ENCODE data around the gene GALNTL6. TPM values are rescaled to one million over a fixed set of nuclear protein-coding genes. Genes with fewer than 3 reads are reported as not detected.

Gene GALNTL6
- total and polyA plus RNA-seq, 4 donors: 0.08 to 0.09 (median 0.09) TPM; not detected in 1

DNA sequence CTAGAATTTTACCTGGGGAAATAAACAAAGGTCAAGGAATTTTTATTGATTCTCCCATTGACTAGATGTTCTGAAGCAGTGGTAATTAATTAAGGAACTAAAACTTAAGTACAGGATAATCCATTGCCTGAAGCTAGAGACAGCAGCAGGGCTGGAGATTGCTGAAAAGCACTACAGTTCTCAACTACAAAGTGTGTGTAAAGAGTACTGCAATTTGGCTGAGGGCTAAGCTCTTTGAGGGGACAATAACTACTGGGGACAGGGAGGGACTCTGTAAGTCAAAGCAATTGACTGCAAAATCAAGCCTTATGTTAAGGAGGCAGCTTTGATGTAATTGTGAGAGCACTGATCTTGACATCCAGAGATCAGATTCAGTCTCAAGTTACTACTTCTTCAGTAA lies 260.4 kb downstream of the GALNTL6 start:
- Histone ChIP-seq H3K4me1 (ENCODE audit: control insufficient read depth in 5 of 5, insufficient read depth in 5 of 5, low read length in 5 of 5) (no peaks in the 10 kb centered on the region), H3K4me3 (no peak overlapping the region), H3K27ac (ENCODE audit: low read depth in 1 of 2, low read length in 1 of 2) (no peak overlapping the region), H3K36me3 (ENCODE audit: control insufficient read depth in 4 of 4, insufficient read depth in 4 of 4, low read length in 4 of 4) (no peaks in the 10 kb centered on the region), H3K9ac (ENCODE audit: insufficient read depth in 1 of 2, low read length in 2 of 2) (no peak overlapping the region), H3K27me3 (ENCODE audit: control insufficient read depth in 3 of 3, insufficient read depth in 3 of 3, low read length in 2 of 3) (no peaks in the 10 kb centered on the region), H3K9me3 (ENCODE audit: control insufficient read depth in 4 of 4, insufficient read depth in 3 of 4, low read length in 3 of 4) (no peaks in the 10 kb centered on the region)
- ATAC-seq (ENCODE audit: insufficient read depth, low FRiP score) (no peak), DNase-seq (no peak)
- TF ChIP-seq, protein P1, sequence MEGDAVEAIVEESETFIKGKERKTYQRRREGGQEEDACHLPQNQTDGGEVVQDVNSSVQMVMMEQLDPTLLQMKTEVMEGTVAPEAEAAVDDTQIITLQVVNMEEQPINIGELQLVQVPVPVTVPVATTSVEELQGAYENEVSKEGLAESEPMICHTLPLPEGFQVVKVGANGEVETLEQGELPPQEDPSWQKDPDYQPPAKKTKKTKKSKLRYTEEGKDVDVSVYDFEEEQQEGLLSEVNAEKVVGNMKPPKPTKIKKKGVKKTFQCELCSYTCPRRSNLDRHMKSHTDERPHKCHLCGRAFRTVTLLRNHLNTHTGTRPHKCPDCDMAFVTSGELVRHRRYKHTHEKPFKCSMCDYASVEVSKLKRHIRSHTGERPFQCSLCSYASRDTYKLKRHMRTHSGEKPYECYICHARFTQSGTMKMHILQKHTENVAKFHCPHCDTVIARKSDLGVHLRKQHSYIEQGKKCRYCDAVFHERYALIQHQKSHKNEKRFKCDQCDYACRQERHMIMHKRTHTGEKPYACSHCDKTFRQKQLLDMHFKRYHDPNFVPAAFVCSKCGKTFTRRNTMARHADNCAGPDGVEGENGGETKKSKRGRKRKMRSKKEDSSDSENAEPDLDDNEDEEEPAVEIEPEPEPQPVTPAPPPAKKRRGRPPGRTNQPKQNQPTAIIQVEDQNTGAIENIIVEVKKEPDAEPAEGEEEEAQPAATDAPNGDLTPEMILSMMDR (IDR thresholded peaks at IDR 0.05; ENCODE audit: control extremely low read depth, extremely low read depth): no peak

DNA sequence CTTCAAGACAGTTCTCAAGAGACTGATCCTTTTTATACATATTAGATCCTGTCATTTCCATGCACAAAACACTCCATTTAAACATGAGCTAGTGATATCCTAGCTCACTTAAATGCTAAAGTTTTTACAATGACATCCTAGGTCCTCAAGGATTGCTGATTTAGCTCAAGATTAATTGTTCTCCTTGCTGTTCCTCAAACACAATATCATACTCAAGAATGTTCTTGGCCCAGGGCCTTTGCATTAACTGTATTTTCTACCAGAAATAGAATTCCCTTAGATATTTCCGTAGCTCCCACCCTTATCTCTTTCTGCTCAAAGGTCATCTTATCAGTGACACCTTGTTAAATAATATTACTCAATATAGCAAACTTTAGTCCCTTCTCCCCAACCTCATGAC lies 270.1 kb downstream of the GALNTL6 start:
- Histone ChIP-seq H3K27ac (ENCODE audit: low read depth in 1 of 2, low read length in 1 of 2) (no peak overlapping the region), H3K4me1 (ENCODE audit: control insufficient read depth in 5 of 5, insufficient read depth in 5 of 5, low read length in 5 of 5) (no peaks in the 10 kb centered on the region), H3K27me3 (ENCODE audit: control insufficient read depth in 3 of 3, insufficient read depth in 3 of 3, low read length in 2 of 3) (no peaks in the 10 kb centered on the region), H3K4me3 (no peak overlapping the region), H3K9ac (ENCODE audit: insufficient read depth in 1 of 2, low read length in 2 of 2) (no peak overlapping the region), H3K36me3 (ENCODE audit: control insufficient read depth in 4 of 4, insufficient read depth in 4 of 4, low read length in 4 of 4) (no peaks in the 10 kb centered on the region), H3K9me3 (ENCODE audit: control insufficient read depth in 4 of 4, insufficient read depth in 3 of 4, low read length in 3 of 4) (no peaks in the 10 kb centered on the region)
- DNase-seq (no peak), ATAC-seq (ENCODE audit: insufficient read depth, low FRiP score) (no peak)
- WGBS, 2 donors: 53 to 88% methylated on average over 1 of the region's 1 CpG
- TF ChIP-seq, protein P1 (IDR thresholded peaks at IDR 0.05; ENCODE audit: control extremely low read depth, extremely low read depth): no peak

DNA sequence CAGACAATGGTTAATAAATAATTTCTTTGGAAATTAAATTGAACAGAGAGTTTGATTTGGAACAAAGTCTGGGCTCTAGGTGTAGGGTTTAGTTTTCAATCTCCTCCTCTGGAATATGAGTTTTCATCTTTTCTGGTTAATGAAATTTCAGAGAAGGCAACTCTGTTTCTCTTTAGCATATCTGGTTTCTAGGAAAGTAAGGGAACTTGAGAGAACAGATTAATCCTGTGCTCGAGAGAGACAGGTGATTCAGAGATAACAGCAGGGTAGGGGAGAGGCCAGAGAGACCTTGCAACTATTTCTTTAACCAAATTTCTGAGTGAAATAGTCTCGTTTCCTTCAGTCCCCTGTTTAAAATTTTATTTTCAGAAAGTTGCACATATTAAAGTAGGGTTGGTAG lies 275.4 kb downstream of the GALNTL6 start:
- ATAC-seq (ENCODE audit: insufficient read depth, low FRiP score): no peak
- H3K4me1 ChIP-seq (ENCODE audit: control insufficient read depth in 5 of 5, insufficient read depth in 5 of 5, low read length in 5 of 5): no peaks in the 10 kb centered on the region
- no peak overlapping the region for H3K4me3 ChIP-seq
- H3K27ac ChIP-seq (ENCODE audit: low read depth in 1 of 2, low read length in 1 of 2): no peak overlapping the region
- H3K27me3 ChIP-seq (ENCODE audit: control insufficient read depth in 3 of 3, insufficient read depth in 3 of 3, low read length in 2 of 3): no peaks in the 10 kb centered on the region
- DNase-seq: no peak
- WGBS, 2 donors: 51 to 75% methylated on average over 2 of the region's 2 CpGs
- no peaks in the 10 kb centered on the region for H3K36me3 ChIP-seq (ENCODE audit: control insufficient read depth in 4 of 4, insufficient read depth in 4 of 4, low read length in 4 of 4)
- no peaks in the 10 kb centered on the region for H3K9me3 ChIP-seq (ENCODE audit: control insufficient read depth in 4 of 4, insufficient read depth in 3 of 4, low read length in 3 of 4)
- TF ChIP-seq, protein P1 (IDR thresholded peaks at IDR 0.05; ENCODE audit: control extremely low read depth, extremely low read depth): no peak
- no peak overlapping the region for H3K9ac ChIP-seq (ENCODE audit: insufficient read depth in 1 of 2, low read length in 2 of 2)

GRCh38 chr4:172095161-172095560 lies 282.0 kb downstream of the GALNTL6 start:
- H3K4me1 ChIP-seq (ENCODE audit: control insufficient read depth in 5 of 5, insufficient read depth in 5 of 5, low read length in 5 of 5): no peaks in the 10 kb centered on the region
- H3K4me3 ChIP-seq: no peak overlapping the region
- no peaks in the 10 kb centered on the region for H3K9me3 ChIP-seq (ENCODE audit: control insufficient read depth in 4 of 4, insufficient read depth in 3 of 4, low read length in 3 of 4)
- DNase-seq (no peak), ATAC-seq (ENCODE audit: insufficient read depth, low FRiP score) (no peak)
- H3K27me3 ChIP-seq (ENCODE audit: control insufficient read depth in 3 of 3, insufficient read depth in 3 of 3, low read length in 2 of 3): no peaks in the 10 kb centered on the region
- WGBS, 2 donors: 76 to 91% methylated on average over 4 of the region's 4 CpGs
- TF ChIP-seq, protein P1 (IDR thresholded peaks at IDR 0.05; ENCODE audit: control extremely low read depth, extremely low read depth): no peak
- H3K9ac ChIP-seq (ENCODE audit: insufficient read depth in 1 of 2, low read length in 2 of 2): no peak overlapping the region
- H3K36me3 ChIP-seq (ENCODE audit: control insufficient read depth in 4 of 4, insufficient read depth in 4 of 4, low read length in 4 of 4): no peaks in the 10 kb centered on the region
- H3K27ac ChIP-seq (ENCODE audit: low read depth in 1 of 2, low read length in 1 of 2): no peak overlapping the region
